NCI-H510A (cell line): ENCODE results near the gene ZNF524.

Experiments used
- DNase-seq: peaks from one replicate; lab custom pipeline; 2025; lab: John Stamatoyannopoulos, UW

ZNF524 gene

DNA sequence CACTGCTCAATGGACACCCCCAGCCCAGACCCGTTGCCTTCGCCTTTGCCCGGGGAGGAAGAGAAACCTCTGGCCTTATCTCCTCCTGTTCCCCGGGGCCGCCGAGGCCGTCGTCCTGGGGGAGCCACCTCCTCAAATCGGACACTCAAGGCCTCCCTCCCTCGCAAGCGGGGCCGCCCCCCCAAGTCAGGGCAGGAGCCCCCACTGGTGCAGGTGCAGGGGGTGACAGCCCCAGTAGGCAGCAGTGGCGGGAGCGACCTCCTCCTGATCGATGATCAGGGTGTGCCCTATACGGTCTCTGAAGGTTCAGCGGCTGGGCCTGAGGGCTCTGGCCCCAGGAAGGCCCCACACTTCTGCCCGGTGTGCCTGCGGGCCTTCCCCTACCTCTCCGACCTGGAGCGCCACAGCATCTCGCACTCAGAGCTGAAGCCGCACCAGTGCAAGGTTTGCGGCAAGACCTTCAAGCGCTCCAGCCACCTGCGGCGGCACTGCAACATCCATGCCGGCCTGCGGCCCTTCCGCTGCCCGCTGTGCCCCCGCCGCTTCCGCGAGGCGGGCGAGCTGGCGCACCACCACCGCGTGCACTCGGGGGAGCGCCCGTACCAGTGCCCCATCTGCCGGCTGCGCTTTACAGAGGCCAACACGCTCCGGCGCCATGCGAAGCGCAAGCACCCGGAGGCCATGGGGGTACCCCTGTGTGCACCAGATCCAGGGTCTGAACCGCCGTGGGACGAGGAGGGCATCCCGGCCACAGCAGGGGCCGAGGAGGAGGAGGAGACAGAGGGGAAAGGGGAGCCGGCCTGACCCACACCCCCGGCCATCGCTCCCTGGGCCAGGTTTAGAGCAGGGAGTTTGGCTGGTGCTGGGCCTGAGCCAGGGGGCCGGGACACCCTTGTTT lies 2.3 kb downstream of the ZNF524 start:
- no peak for DNase-seq

DNA sequence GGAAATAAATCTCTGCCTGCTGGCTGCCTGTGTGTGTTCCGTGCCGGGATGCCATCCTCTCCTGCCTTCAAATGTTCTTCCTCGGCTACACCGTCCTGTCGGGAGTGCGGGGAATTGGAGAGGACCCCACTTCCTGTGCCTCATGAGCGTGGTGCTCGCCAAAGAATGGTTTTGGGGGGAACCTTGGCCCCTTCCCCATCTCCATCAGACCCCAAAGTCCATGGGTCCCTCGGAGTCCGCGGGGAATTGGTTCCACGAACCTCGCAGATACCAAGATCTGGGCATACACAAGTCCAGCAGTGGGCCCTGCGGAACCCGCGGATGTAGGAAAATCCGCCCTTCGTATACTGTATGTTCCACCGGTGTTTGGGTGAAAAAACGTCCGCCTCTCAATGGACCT lies 3.0 kb downstream of the ZNF524 start:
- DNase-seq: no peak

DNA sequence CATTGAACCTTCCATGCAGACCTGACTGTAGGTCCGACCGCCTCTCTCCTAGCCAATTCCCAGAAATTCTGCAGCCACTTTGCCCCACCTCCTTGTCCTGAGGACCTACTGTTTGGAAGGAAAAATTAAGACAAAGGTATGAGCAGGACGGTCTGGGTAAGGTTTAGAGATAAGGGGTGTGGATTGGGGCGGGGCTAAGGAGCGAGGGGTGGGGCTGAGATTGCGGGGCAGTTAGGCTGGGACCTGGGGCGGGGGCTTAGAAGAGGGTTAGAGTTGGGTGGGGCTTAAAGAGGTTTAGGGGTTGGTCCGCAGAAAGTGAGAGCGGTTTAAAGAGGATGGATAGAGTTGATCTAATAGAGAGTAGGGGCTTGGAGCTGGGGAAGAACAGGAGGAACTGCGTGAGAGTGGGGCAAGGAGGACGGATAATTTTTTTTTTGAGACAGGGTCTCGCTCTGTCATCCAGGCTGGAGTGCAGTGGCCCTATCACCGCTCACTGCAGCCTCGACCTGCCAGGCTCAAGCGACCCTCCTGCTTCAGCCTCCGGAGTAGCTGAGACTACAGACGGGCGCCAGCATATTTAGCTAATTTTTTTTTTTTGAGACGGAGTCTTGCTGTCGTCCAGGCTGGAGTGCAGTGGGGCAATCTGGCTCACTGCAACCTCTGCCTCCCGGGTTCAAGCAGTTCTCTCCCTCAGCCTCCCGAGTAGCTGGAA lies 3.6 kb downstream of the ZNF524 start:
- DNase-seq: no peak

DNA sequence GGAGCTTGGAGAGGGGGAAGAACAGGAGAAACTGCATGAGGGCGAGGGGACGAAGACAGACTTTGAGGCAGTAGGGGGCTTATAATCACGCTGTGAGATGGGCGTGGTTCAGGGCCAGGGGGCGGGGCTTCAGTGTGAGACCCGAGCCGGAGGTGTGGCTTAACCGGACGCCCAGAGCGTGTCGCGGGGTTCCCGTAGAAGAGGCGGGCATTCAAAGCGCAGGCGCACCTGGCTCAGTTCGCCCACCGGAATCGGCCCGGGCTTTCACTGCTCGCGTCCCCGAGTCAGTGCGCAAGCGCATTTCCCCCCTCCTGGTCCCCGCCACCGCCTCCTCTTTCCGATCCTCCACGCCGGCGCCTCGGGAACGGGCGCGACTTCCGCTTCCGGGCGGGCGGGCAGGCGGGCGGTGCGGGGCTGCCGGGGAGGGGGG lies 5.1 kb downstream of the ZNF524 start:
- peak; percentile 95 for DNase-seq

DNA sequence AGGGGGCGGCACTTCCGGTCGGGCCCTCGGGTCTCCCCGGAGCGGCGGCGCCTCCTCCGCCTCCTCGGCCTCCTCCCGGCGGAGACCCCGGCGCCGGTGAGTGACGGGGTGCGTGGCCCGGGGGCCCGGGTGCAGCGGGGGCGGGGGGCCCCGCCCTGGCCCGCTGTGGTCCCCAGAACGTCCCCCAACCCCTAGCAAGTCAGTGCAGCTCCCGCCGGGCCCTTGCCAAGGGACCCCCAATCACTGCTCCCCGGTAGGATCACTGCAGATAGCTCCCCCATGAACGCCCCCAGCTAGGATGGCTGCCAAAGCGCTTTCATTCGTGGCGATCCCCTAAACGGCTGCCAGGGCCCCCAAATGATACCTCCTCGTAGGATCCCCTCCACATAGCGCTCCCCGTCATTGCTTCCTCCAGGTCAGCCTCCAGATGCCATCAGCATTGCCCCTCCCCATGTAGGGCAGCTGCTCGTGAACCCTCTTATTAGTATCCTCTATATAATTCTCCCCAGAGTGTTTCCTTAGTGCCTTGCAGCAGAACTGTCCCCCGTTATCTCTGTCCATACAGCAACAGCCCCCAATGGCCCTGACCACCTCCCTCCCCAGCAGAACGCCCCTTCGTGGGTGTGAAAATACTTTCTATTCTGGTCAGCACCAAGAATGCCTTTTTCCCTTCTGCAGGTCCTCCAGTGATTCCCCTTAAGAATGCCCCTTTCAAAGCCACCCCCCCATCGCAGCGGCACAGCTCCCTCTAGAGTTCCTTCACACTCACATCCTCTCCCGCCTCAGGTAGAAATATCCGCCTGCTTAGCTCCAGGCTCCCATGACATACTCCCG lies 5.8 kb downstream of the ZNF524 start, which contains the start of gene ZNF865:
TSS of gene ZNF865 (plus strand) at position 11 of the 834 bp plus-strand sequence. CDS start 7,972 bp downstream, outside the sequence.
- DNase-seq: peak; percentile 59

DNA sequence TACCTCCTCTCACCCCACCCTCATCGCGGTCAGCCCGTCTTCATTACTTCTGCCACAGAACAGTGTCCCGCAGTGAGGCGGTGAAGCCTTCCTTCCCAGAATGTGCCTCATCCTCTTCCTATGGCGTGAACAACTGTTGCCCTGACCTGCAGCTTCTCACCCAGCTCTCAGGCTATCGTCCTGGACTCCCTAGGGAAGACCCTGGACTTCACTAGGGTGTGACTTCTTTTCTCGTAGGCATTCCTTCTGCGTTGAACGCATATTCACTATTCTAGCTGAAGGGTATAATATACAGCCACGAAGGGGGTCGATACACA lies 6.3 kb downstream of the ZNF524 start:
- no peak for DNase-seq

DNA sequence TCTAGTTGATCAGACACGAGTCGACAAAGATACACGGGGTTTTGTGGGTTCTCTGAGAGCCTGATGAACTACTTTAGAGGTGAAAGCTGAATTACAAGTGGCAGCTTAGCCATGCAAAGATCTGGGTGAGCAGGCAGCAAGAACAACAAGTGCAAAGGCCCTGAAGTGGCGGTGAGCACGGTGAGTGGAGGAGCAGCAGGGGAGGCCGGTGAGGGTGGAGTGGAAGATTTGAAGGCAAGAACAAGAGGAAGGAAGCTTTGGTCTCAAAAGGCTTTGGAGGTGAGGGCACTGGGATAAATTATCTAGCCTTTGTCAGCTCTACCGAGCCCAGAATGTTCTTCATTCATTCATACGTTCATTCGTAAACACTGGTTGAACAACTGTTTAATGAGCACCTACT lies 6.7 kb downstream of the ZNF524 start:
- DNase-seq: no peak

DNA sequence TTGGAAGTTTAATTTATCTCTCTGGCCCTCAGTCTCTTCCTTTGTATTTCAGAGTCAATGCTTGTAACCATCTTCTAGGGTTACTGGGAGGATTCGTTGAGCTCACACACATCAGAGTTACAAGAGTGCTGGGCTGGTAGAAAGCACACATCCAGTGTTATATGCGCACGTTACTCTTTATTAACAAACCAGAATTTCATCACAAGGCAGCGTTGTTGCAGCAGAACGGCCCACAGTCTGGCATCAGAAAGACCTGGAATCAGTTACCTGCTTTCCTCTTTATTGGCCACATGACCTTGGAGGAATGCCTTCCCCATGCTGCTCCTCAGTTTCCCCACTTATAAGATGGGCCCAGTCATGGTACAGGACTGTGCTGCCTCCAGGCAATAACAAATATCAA lies 9.2 kb downstream of the ZNF524 start:
- DNase-seq: no peak

DNA sequence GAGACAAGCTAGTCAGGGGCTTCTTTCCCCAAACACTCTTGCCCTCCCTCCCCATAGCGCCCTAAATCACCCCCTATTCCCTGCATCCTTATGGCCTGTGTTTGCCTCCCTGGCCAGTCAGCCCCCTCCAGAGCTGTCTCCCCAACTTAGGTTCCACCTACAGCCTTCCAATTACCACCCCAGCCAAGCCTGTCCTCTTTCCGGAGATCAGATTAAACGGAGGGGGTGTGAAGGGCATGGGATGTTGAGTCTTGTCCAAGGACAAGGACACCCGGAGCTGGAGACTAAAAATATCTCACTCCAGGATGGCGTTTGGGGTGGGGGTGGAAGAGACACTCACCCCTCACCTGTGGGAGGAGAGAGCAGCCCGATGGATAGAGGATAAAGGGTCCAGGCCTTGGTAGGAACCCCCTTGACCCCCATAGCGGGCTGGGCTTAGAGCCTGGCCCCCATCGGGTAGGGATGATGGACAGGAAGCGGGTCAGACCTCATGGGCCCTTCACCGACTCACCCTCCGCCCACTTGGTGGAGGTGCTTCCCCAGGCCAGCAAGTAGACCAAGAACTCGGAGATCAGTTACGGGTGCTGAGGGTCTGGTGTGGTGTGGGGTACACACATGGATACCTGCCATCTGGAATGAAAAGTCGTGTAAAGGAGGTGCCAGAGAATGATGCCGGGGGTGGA lies 11.4 kb downstream of the ZNF524 start:
- DNase-seq: no peak

DNA sequence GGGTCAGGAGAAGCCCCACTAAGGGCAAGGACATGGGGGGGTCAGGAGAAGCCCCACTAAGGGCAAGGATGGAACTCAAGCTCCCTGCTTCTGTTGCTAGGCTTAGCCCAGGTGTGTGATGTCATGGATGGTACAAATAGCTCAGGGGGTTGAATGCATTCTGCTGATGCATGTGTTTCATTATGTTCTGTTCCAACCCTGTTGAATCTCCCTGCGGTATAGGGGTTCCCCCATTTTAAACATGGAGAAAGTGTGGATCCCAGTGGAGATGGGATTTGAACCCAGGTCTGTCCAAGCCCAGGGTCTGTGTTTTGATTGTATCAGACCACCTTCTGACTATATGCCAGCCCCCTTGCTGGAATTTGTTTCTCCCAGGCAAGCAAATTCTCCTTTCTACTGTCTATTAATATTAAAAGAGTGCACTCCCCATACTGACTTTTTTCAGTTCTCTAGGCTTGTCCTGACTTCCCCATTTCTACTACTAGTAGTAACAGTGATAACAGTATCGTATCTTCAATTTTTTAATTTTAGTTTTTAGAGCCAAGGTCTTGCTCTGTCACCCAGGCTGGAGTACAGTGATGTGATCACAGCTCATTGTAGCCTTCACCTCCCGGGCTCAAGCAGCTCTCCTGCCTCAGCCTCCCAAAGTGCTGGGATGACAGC lies 12.0 kb downstream of the ZNF524 start:
- no peak for DNase-seq

DNA sequence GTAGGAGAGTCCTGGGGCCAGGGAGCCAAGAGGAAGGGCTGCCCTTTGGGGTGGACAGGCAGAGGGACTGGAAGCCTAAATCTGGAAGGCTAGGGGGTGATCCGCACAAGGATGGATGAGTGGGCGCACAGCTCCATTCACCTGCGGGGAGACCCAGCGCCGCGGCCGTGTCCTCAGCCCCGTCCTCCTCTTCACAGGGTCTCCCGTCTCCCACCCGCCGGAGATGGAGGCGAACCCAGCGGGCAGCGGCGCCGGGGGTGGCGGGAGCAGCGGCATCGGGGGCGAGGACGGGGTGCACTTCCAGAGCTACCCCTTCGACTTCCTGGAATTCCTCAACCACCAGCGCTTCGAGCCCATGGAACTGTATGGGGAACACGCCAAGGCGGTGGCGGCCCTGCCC lies 13.3 kb downstream of the ZNF524 start:
- DNase-seq: no peak

DNA sequence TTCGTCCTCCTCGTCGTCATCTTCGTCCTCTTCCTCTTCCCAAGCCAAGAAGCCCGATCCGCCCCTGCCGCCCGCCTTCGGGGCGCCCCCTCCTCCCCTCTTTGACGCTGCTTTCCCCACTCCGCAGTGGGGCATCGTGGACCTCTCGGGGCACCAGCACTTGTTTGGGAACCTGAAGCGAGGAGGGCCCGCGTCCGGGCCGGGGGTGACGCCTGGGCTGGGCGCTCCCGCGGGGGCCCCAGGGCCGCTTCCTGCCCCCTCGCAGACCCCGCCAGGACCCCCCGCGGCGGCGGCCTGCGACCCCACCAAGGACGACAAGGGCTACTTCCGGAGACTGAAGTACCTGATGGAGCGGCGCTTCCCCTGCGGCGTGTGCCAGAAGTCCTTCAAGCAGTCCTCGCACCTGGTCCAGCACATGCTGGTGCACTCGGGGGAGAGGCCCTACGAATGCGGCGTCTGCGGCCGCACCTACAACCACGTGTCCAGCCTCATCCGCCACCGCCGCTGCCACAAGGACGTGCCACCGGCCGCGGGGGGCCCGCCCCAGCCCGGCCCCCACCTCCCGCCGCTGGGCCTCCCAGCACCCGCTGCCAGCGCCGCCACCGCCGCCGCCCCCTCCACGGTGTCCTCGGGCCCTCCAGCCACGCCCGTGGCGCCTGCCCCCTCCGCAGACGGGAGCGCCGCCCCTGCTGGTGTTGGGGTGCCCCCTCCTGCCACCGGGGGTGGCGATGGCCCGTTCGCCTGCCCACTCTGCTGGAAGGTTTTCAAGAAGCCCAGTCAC lies 14.0 kb downstream of the ZNF524 start:
- no peak for DNase-seq

DNA sequence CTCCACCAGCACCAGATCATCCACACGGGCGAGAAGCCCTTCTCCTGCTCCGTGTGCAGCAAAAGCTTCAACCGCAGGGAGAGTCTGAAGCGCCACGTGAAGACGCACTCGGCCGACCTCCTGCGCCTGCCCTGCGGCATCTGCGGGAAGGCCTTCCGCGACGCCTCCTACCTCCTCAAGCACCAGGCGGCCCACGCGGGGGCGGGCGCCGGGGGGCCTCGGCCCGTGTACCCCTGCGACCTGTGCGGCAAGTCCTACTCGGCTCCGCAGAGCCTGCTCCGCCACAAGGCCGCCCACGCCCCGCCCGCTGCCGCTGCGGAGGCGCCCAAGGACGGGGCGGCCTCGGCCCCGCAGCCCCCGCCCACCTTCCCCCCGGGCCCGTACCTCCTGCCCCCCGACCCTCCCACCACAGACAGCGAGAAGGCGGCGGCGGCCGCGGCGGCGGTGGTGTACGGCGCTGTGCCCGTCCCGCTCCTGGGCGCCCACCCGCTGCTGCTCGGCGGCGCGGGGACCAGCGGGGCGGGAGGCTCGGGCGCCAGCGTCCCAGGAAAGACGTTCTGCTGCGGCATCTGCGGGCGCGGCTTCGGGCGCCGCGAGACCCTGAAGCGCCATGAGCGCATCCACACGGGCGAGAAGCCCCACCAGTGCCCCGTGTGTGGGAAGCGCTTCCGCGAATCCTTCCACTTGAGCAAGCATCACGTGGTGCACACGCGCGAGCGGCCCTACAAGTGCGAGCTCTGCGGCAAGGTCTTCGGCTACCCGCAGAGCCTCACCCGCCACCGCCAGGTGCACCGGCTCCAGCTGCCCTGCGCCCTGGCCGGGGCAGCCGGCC lies 14.8 kb downstream of the ZNF524 start:
- no peak for DNase-seq

DNA sequence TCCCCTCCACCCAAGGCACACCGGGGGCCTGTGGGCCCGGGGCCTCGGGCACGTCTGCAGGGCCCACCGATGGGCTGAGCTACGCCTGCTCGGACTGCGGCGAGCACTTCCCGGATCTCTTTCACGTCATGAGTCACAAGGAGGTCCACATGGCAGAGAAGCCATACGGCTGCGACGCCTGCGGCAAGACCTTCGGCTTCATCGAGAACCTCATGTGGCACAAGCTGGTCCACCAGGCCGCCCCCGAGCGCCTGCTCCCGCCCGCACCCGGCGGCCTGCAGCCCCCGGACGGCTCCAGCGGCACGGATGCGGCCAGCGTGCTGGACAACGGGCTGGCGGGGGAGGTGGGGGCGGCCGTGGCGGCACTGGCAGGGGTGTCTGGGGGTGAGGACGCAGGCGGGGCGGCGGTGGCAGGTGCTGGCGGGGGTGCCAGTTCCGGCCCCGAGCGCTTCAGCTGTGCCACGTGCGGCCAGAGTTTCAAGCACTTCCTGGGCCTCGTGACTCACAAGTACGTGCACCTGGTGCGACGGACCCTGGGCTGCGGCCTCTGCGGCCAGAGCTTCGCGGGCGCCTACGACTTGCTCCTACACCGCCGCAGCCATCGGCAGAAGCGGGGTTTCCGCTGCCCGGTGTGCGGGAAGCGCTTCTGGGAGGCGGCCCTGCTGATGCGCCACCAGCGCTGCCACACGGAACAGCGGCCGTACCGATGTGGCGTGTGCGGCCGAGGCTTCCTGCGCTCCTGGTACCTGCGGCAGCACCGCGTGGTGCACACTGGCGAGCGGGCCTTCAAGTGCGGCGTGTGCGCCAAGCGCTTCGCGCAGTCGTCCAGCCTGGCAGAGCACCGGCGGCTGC lies 15.7 kb downstream of the ZNF524 start:
- no peak for DNase-seq

DNA sequence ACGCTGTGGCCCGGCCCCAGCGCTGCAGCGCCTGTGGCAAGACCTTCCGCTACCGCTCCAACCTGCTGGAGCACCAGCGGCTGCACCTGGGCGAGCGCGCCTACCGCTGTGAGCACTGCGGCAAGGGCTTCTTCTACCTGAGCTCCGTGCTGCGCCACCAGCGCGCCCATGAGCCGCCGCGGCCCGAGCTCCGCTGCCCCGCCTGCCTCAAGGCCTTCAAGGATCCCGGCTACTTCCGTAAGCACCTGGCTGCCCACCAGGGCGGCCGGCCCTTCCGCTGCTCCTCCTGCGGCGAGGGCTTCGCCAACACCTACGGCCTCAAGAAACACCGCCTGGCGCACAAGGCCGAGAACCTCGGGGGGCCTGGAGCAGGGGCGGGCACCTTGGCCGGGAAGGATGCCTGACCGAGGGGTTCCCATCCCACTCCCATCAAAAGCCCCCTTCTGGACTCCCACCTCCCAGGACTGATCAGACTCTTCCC lies 16.3 kb downstream of the ZNF524 start:
- DNase-seq: no peak

DNA sequence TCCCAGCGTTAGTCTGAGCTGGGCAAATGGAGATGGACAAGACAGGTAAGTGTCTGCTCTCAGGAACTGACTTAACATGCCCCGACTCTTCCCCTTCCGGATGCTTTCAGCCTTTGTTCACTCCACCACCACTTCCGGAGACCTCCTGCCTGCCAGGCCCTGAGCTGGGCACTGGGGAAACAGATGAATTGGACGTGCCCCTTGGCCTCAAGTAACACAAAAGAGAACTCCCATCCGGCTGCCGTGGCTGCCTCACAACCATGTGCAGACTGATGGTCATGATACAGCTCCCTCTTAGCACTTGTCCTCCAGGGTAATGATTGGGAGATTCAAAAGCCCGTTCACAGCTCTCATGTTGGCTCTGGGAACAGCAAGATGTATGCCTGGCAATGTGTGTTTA lies 17.3 kb downstream of the ZNF524 start:
- no peak for DNase-seq

DNA sequence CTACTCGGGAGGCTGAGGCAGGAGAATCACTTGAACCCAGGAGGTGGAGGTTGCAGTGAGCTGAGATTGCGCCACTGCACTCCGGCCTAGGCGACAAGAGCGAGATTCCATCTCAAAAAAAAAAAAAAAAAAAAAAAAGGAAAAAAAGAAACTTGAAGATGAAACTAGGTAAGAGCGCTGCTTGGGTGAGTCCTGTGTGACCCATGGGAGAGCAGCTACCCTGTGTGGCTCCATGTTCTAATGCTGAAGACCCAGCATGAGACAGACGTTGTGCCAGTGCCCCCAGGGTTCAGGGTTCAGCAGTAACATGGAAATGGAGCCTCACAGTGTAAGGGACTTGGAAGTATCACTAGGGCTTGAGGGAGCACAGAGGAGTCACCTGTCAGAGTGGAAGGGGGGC lies 18.3 kb downstream of the ZNF524 start:
- no peak for DNase-seq

DNA sequence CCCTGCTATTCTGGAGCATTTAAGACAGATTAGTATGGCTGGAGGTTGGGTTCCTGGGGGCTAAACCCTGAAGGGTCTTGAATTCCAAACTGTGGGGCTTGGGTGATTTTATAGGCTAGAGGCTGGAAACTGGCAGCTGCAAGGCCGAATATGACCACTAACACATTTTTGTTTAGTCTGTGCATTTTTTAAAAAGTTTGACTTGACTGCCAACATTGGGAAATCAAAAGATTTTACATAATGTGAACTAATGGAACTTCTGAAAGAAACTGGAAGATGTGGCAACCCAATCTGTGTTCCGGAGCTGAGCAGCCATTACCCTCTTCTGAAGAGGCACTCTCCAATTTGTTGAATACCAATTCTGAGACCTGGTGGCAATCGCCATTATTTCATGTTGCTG lies 19.2 kb downstream of the ZNF524 start:
- DNase-seq: no peak
